SK-N-SH (cell line): ENCODE measurements around the gene IGSF9B.

ENCODE experiments used
- CTCF ChIP-seq: fragments of 200-600 bp; sonication (generic); IDR thresholded peaks from 2 replicates; pipeline ENCODE4 v1.6.1; 2017; ENCODE audit warnings: antibody characterized with exemption, mild to moderate bottlenecking, moderate library complexity
- EZH2phosphoT487 ChIP-seq: fragments of 200-600 bp; sonication (generic); IDR thresholded peaks from 2 replicates; pipeline ENCODE4 v1.6.1; 2017; ENCODE audit warnings: low read depth, mixed run types, mild to moderate bottlenecking, antibody characterized with exemption, moderate library complexity, borderline replicate concordance
- NRF1 ChIP-seq: IDR thresholded peaks from 2 replicates; pipeline ENCODE4 v1.6.1; 2012; ENCODE audit warnings: low read depth, mild to moderate bottlenecking, low read length
- REST ChIP-seq: IDR thresholded peaks from 2 replicates; pipeline ENCODE4 v1.6.1; 2012; ENCODE audit warnings: mild to moderate bottlenecking, low read depth, low read length, moderate library complexity
- TAF1 ChIP-seq: IDR thresholded peaks from 2 replicates; pipeline ENCODE4 v1.6.1; 2012; ENCODE audit warnings: low read depth, mild to moderate bottlenecking, low read length, moderate library complexity, borderline replicate concordance
- TEAD4 ChIP-seq: IDR thresholded peaks from 2 replicates; pipeline ENCODE4 v1.4.0; 2012; ENCODE audit warnings: mild to moderate bottlenecking, borderline replicate concordance; ENCODE audit not compliant: insufficient read depth

DNA sequence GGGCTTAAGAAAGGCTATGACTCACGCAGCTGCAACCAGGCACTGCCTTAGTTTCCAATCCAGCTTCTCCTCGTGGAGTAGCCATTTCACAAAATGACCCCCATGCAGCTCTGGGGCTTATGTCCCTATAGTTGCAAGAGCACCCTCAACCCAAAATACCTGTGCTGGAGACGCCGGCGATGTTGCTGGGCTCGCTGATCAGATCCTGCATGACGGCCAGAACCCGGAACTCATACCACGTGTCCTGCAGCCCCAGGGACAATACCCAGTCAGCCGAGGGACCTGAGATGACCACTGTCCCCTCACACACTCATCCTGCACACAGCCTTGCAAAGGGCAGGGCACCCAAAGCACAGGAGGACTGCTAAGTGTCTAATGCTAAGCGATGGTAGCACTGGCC lies 32.1 kb downstream of the IGSF9B start:
- no peak for TF ChIP-seq CTCF
- no peak for TF ChIP-seq NRF1
- TF ChIP-seq EZH2phosphoT487, result no peak
- no peak for TF ChIP-seq TEAD4
- no peak for TF ChIP-seq TAF1
- TF ChIP-seq REST, result no peak
